ENCODE data around the gene FRMD1.

GRCh38 chr6:168082860-168083513 is 4.0 kb upstream of the FRMD1 start:
- TF ChIP-seq CTCF (IDR thresholded peaks at IDR 0.05; ENCODE audit: borderline replicate concordance, extremely low read depth, low read length, poor library complexity, severe bottlenecking) (no peak), EZH2 (IDR thresholded peaks at IDR 0.05; ENCODE audit: borderline replicate concordance, low read depth, low read length, severe bottlenecking) (no peak)
